Activated CD4-positive, alpha-beta T cell treated with anti-CD3 and anti-CD28 coated beads, Interleukin-2, Interleukin-4, amounts not matched to agents 100 ng/mL and 50 ng/mL, durations not matched to agents 16 hours and 8 hours (primary cell): ENCODE measurements around the gene PNLDC1.
"Not testable (repeated sequence)": the region's sequence is repeated elsewhere in the genome, so short reads cannot be mapped to it uniquely, and the experiment has no call there.

Source experiments
- DNase-seq: peaks from one replicate; pipeline ENCODE4 v3.0.0-alpha.2; 2020; ENCODE audit warnings: low spot score

Gene PNLDC1

DNA sequence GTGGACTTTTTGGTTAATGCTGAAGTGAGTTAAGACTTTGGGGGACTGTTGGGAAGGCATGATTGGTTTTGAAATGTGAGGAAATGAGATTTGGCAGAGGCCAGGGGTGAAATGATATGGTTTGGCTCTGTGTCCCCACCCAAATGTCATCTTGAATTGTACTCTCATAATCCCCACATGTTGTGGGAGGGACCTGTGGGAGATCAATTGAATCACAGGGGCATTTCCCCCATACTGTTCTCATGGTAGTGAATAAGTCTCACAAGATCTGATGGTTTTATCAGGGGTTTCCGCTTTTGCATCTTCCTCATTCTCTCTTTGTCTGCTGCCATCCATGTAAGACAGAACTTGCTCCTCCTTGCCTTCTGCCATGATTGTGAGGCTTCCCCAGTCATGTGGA is 49.8 kb downstream of the PNLDC1 start:
- DNase-seq, result not testable (repeated sequence)

DNA sequence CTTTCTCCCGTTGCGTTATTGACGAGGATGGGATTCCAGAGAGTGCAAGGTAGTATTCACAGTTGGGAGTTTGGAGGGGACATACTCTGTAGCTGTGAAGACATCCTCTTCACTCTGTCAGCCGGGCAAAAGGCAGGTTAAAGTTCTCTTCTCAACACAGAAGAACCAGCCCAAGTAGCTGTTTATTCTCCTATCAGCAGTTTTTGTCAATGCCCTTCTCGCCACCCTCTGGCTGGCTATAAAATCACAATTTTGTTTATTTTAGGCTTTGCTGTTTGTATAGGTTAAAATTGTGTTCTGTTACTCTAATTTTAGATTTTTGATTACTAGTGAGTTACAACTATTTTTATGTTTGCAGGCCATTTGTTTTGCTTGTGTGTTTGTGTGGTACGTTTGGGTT is 52.8 kb downstream of the PNLDC1 start:
- DNase-seq, result no peak

DNA sequence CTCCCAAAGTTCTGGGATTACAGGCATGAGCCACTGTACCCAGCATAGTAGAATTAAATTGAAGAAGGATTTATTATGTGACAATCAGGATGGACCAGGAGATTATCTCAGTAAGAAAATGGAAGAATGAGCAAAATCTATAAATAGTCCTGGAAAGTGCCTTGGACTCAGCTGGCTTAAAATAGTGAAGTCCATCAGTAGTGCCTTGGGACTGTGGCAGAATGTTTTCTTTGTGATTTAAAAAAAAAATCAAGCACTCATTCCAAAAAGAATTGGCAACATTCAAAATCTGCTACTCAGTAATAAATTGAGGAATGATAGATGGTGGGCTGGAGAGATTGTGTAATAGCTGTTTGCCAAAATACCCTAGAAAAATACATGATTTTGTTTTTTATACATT is 53.7 kb downstream of the PNLDC1 start:
- DNase-seq, result no peak

DNA sequence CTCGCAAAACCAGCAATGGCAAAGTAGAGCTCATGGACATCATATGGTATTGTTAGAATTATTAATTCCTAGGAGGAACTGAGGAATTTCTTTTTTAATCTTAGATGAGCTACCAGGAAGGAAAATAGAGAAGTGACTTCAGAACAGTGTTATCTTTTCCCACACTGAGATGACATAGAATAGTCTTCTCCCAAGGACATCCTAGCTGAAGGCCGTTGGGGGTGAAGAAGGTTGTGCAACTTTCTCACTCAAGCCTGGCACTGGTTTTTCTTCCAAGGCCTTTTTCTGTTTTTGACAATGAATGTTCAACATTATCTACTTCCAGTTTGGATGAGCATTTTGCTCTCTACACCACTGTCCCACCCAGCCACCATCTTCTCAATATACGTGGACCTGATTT is 54.9 kb downstream of the PNLDC1 start:
- DNase-seq, result no peak

DNA sequence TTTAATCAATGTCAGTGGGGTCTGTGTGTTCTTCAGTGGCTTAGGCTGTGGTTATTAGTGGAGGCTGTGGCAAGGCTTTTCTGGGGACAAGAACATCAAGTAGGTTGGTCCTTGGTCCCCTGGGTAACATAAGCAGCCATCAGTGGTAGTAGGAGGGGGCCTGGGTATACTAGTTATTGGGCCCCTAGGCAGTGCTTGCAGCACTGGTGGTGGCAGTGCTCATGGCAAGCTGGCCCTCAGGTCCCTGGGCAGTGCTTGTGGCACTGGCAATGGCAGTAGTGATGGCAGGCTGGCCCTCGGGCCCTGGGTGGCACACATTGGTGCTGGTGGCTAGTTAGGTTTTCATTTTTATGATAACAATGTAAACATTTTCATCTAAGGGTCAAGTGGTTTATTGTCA is 58.2 kb downstream of the PNLDC1 start:
- no peak for DNase-seq

DNA sequence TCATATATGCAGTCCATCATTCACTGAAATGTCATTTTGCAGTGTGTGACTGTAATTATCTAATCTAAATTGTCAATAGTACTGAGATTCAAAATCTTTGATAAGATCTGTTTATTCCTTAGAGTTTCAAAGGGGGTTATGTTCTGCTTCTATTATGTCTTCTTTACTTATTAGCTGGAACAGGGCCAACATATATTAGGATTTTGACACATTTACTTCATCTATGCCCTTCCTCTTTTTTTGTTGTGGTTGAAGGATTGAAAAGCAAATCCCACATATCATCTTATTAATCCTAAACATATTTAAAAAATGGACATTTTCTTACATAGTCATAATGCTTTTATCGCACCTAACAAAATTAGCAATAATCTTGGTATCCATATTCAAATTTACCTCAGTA is 60.4 kb downstream of the PNLDC1 start:
- DNase-seq, result no peak

DNA sequence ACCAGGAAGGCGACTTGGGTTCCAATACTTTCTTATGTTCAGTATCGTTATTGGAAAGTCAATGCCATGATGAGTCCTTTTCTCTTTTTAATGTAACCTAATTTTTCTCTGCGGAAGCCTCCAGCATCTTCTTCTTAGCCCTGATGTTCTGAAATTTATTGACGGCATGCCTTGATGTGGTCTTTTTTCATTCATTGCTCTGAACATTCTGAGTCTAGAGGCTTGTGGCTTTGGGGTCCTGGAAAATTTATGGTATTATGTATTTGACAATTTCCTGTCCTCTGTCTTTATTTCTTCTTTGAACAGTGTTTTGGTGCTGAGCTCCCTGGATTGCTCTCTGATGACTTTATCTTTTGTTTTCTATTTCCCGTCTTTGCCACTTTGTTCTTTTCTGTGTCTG is 62.0 kb downstream of the PNLDC1 start:
- no peak for DNase-seq

DNA sequence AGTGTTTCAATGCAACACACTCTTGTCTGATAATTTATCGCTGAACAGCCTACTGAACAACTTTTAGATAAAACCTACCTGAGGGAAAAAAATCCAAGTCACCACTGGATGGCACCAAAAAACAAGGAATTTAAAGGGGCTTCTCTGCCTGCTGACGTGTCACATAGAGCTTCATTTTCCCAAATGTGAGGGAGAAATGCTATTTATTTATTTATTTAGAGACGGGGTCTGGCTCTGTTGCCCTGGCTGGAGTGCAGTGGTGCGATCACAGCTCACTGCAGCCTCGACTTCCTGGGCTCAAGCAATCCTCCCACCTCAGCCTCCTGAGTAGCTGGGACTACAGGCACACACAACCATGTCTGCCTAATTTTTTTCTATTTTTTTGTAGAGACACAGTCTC is 63.3 kb downstream of the PNLDC1 start:
- DNase-seq, result peak; percentile 51

DNA sequence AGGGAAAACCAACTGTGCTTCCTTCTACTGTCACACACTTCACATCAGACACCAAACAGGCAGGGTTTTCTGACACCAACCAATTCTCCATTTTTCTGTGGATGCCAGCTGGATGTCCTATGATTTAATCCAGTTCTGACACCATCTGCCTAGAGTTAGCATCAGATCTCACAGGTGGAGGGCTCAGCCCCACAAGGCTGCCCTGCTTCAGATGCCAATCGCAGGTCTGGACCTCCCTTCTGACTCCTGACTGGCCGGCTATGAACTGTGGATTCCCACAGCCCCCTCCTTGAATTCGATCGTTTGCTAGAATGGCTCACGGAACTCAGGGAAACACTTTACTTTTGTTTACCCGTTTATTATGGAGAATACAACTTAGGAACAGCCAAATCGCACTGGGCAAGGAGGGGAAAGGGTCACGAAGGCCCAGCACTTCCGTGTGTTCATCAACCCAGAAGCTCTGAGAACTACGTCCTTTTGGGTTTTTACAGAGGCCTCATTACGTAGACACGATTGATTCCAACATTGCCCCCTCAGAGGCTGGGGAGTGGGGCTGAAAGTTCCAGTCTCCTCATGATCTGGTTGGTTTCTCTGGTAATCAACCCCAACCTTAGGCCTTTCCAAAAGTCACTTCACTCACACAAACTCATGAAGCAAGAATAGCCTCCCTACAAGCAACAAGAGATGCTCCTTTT is 65.3 kb downstream of the PNLDC1 start:
- DNase-seq, result no peak

DNA sequence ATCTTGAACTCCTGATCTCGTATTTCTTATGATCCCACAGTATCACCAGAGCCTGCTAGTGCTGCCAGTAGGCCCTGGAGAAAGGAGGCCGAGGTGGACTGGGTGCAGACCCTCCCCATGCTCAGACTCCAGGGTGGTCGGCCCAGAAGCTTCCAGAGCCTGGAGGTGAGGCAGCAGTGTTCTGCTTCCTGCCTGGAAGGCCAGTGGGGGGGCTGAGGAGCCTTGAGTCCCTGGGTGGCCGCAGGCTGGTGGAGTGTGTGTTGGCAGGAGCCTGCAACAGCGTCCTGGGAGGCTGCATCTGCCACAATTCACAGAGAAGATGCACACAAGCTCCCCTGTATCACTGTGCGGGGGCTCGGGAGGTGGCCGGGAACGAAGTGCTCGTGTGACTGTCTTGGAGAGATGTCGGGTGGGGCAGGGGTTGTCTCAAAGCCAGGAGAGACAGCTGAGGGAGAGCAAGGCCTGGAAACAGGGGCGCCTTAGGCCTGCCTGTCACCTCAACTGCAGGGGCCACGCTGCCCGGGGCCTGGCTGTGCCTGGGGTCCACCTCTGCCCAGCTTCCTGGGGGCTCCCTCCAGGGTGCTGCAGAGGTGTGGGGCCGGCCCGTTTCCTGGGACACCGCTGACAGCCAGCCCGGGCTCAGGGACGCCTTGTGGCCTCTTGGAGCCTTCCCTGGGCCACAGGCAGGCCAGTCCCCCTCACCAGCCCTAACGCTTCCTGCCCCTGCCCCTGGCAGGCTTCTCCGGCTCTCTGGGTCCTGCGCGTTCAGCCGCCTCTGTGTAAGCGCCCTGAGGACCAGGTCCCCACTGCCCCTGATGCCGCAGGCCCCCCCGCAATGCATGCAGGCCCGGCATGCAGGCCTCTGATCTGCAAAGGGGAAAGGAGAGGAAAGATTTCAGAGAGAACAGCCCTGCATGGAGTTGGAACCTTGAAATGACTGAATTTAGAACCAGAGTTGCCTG is 66.5 kb downstream of the PNLDC1 start:
- no peak for DNase-seq
